B cell (primary cell): Measurements from ENCODE around the gene BLCAP.

Experiments
- EZH2 ChIP-seq: IDR thresholded peaks from 2 replicates; pipeline ENCODE4 v1.6.1; 2012; ENCODE audit warnings: borderline replicate concordance, low read depth, mild to moderate bottlenecking, moderate library complexity, low read length; ENCODE audit not compliant: insufficient read depth, poor library complexity, severe bottlenecking
- TF ChIP-seq, protein P1 (sequence below): fragments of 200-600 bp; IDR thresholded peaks from one replicate; pipeline ENCODE4 v1.8.0; 2022; ENCODE audit warnings: antibody characterized with exemption, mild to moderate bottlenecking

GRCh38 chr20:37573626-37574198 lies 46.0 kb upstream of the BLCAP start:
- no peak for TF ChIP-seq EZH2
- TF ChIP-seq, protein P1, sequence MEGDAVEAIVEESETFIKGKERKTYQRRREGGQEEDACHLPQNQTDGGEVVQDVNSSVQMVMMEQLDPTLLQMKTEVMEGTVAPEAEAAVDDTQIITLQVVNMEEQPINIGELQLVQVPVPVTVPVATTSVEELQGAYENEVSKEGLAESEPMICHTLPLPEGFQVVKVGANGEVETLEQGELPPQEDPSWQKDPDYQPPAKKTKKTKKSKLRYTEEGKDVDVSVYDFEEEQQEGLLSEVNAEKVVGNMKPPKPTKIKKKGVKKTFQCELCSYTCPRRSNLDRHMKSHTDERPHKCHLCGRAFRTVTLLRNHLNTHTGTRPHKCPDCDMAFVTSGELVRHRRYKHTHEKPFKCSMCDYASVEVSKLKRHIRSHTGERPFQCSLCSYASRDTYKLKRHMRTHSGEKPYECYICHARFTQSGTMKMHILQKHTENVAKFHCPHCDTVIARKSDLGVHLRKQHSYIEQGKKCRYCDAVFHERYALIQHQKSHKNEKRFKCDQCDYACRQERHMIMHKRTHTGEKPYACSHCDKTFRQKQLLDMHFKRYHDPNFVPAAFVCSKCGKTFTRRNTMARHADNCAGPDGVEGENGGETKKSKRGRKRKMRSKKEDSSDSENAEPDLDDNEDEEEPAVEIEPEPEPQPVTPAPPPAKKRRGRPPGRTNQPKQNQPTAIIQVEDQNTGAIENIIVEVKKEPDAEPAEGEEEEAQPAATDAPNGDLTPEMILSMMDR = no peak
